LNCAP (cell line): Measurements from ENCODE around the gene RFC2.

ENCODE experiments used
- TF ChIP-seq, protein P1 (sequence below): fragments of 450-650 bp; IDR thresholded peaks from 2 replicates; pipeline ENCODE4 v1.5.1; 2017; ENCODE audit warnings: mild to moderate bottlenecking

RFC2 gene

DNA sequence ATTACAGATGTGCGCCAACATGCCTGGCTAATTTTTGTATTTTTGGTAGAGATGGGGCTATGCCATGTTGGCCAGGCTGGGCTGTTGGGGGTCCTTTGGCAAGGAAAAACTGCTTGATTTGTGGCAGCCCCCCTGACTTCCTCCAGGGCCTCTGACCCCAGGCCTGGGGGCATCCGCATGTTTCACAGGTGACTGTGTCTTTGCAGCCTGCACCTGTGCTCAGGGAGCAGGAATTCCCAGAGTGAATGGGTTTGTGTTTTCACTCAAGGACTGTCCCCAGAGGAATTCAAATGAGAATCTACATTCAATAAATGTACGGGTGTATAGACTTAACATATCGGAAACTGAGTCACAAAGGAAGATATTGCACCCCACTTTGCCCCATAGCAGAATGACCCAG, 23.4 kb upstream of the RFC2 start:
- TF ChIP-seq, protein P1, sequence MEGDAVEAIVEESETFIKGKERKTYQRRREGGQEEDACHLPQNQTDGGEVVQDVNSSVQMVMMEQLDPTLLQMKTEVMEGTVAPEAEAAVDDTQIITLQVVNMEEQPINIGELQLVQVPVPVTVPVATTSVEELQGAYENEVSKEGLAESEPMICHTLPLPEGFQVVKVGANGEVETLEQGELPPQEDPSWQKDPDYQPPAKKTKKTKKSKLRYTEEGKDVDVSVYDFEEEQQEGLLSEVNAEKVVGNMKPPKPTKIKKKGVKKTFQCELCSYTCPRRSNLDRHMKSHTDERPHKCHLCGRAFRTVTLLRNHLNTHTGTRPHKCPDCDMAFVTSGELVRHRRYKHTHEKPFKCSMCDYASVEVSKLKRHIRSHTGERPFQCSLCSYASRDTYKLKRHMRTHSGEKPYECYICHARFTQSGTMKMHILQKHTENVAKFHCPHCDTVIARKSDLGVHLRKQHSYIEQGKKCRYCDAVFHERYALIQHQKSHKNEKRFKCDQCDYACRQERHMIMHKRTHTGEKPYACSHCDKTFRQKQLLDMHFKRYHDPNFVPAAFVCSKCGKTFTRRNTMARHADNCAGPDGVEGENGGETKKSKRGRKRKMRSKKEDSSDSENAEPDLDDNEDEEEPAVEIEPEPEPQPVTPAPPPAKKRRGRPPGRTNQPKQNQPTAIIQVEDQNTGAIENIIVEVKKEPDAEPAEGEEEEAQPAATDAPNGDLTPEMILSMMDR = no peak

DNA sequence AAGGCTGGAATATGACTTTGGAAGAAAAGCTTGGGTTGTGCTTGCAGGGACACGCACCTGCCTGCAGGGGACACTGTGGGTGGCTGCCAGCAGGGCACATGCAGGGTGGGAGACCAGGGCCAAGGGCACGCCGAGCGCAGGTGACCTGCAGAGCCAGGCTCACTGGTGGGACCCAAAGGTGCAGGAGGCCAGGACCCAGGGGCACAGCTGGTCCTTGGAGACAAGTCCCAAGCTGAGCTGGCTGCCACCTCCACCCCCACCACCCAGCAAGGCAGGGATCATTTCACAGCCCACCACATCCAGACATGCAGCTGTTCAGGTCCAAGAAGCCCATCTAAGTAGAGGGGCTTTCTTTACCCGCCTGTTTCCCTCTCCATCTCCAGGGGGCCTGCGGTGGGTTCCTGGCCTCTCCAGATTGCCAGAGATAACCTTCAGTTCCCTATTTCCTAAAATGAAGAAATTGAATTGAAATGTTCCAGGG, 21.2 kb upstream of the RFC2 start:
- TF ChIP-seq, protein P1 = peak; percentile 42

DNA sequence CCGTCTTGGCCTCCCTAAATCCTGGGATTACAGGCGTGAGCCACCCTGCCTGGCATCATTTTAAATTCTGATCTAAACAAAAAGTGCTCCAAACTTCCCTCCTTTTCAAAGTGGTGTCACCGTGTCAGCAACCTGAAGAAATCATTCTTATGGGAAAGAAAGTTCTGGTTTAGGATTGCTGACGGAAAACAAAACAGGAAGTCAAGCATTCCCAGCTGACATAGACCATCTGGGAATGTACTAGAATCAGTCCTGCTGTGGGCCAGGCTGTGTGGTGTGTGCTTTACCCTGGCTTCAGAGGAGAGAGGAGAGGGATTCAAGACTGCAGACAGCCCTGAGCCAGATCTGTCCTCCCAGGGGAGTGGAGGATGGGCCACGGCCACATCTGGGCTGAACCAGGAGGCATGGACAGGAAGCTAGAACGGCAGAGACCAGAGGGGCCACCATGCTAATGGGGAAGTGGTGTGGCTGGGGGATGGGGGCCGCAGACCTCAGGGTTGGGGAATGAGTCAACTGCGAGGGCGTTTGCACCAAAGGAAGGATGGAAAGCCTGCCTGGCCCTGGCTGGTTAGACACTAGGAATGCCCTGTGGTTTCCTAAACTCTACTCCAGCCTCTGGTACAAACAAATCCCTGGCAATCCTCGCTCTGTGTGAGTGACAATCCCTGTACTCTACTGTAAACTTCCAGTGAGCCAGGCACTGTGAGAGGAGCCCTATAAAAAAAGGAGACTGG, 18.3 kb upstream of the RFC2 start:
- TF ChIP-seq, protein P1 = no peak

DNA sequence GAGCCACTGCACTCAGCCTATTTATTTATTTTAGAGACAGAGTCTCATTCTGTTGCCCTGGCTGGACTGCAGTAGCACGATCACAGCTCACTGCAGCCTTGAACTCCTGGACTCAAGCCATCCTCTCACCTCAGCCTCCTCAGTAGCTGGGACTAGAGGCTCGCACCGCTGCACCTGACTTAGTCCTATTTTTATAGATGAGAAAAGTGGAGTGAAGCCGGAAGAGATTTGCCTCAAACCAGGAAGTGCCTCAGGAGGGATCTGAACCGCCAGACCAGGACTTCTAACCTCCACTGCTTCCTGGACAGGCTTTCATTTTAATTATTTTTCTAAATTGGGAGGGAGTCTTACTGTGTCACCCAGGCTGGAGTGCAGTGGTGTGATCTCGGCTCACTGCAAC, 17.5 kb upstream of the RFC2 start:
- TF ChIP-seq, protein P1 = no peak

DNA sequence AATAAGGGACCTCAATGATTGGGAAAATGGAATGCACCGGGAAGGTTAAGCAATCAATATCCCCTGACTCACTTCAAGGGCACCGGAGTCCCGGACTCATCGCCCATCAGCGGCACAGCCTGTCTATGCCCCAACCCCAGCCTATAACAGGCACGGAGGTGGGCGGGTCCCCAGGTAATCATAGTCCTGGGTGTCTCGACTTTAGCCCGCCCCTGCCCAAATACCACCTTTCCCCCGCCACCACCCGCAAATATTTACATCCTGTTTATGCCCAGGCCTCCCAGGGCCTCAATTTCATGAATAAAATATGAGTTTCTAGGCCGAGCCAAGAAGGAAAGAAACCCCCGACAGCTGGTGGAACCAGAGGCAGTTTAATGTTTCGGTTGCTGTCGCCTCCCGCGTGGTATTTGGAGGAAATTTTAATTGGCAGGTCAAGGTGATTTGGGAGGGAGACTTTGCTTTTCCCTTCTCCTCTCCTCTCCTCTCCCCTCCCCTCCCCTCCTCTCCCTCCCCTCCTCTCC, 15.6 kb upstream of the RFC2 start:
- TF ChIP-seq, protein P1 = no peak

DNA sequence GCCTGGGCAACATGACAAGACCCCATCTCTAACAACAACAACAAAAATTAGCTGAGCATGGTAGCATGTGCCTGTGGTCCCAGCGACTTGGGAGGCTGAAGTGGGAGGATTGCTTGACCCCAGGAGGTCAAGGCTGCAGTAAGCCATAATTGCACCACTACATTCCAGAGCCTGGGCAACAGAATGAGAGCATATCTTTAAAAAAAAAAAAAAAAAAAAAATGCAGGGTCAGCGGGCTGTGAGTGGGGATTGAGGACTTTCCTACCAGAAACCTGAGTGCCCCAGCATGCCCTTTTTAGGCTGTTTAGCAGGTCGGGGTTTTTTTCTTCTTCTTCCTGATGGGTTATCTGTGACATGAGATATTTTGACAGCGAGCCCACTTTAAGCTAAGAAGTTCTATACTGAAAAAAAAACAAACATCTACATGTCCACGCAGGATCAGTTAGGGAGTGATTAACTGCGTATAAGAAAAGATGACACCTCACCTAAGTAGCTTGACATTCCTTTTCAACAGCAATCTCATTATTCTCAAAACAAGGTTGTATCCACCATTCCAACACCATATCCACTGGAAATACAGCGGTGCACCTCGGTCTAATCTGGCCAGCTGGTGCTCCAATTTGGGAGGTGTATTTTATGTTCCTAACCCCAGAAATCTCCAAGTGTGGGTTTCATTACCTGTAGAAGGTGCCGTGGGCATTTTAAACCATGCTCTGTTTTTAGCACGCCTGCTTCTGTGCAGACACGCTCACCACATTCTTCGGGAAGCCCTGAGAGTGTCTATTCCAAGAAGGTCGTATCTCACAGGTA, 13.8 kb upstream of the RFC2 start:
- TF ChIP-seq, protein P1 = no peak

DNA sequence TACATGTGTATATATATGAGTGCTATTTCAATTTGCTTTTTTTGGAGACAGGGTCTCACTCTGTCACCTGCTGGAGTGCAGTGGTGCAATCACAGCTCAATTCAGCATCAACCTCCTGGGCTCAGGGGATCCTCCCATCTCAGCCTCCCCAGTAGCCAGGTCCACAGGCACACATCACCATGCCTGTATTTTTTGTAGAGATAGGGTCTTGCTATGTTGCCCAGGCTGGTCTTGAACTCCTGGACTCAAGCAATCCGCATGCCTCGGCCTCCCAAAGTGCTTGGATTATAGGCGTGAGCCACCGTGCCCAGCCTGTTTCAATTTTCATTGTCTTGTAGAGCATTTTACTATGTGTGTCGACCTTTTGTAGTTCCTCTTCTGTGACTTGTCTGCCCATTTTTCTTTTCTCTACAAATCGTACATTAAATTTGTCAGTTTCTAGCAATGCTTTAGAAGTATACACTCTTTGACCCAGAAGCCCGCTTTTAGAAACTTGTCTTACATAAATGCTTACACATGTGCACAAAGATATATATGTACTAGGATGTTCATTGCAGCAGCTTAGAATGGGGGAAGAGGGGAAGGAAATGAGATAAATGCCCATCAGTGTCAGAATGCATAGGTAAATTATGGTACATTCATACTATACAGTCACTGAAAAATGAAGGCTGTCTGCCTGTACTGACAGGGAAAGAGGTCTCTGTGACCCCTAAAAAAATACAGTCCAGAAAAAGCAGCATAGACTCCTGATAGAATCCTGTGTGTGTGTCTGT, 12.2 kb upstream of the RFC2 start:
- TF ChIP-seq, protein P1 = no peak
